Left lobe of liver (tissue), 2 donors: ENCODE results near the gene TMEM242. TPM values are rescaled to one million over a fixed set of nuclear protein-coding genes. Genes with fewer than 3 reads are reported as not detected.

Source experiments
- ATAC-seq: fragments of 200-7000 bp; cut with Tn5 transposase; one replicate; pipeline ENCODE4 v1.9.1; 2020; ENCODE audit warnings: mild to moderate bottlenecking, moderate library complexity
- DNase-seq: peaks from one replicate; pipeline ENCODE4 v3.0.0-alpha.2; 2020; ENCODE audit warnings: low spot score
- total RNA-seq: library from RNA; stranded (reverse); gene quantifications from one replicate; pipeline ENCODE4 v1.2.1, GENCODE V29; 2021
- donor health status: DM: no; HTN: no; CAD: no; lungs with moderate emphysema.
- donor health status: DM: no; HTN: yes; CAD: no.

TMEM242 gene
- total RNA-seq, 1 donor from 2014 or later, result 6.8 TPM

DNA sequence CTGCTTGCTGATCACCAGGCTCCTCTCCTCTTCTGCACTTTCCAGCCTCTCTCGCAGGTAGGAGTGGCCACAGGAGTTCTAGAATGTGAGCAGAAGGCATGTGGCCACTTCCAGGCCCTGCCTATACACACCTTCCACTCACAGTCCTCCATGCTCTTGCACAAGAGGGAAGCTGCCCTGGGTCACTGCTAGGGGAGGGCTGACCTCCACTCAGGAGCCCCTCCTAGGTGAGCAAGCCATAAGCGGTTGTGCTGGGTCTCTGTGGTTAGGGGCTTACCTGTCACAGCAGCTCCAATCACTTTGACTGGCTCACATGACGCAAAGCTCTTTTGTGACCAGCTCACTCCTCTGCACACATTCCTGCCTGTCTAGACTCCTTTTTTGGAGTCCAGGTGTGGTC is 68.2 kb downstream of the TMEM242 start:
- no peak for ATAC-seq
- DNase-seq, result no peak

GRCh38 chr6:157254538-157254937 is 68.8 kb downstream of the TMEM242 start:
- no peak for ATAC-seq
- DNase-seq, result no peak

- DNase-seq (no peak), ATAC-seq (no peak)
Observed at GRCh38 chr6:157253699-157254098, 69.6 kb downstream of the TMEM242 start.

- DNase-seq (no peak), ATAC-seq (no peak)
Observed at GRCh38 chr6:157253017-157253416, 70.3 kb downstream of the TMEM242 start.

DNA sequence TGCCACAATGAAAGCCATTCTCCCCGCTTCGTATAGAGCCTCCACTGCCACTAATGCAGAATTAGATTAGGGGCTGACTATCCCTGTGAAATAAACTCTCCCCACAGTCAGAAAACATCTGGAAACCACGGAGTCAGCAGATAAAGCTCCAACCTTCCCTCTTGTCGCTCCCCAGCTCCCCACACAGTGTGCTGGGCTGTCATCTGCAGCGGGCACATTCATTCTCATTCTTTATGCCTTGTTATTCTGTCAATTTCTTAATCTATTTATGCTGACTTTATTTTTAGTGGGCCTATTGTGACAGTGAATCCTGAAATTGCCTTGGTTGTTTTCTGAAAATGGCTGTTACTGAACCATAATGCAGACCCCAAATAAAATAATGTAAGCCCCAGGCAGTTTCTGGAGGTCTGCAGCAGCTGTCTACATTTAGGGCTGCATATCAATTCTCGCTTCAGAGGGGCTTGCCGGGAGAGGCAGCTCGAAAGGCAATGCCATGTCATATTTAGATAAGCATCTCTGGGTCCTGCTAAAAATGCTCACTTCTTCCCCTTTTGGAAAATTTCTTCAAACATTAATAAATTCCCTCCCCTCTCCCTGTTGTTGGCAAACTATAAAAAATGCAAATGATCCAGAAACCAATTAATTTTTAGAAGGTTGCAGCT is 71.6 kb downstream of the TMEM242 start:
- DNase-seq (no peak), ATAC-seq (no peak)

DNA sequence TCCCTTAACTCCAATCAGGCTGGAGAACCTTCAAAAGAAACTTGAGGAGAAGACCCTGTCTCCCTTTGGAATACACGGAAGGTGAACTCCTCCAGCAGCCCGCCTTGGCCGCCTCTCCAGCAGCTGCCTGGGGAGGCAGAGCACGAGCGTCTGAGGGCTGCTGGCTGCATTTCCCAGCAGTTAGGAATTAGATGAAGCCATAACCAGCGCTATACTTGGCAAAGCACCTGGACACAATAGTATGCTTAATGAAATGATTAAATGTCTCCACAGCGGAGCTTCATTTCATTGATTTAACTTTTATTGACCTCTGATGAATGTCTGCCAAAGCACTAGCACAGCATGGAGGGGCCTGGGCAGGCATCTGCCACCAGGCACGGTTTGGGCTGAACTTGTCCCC is 73.5 kb downstream of the TMEM242 start:
- DNase-seq (no peak), ATAC-seq (no peak)

DNA sequence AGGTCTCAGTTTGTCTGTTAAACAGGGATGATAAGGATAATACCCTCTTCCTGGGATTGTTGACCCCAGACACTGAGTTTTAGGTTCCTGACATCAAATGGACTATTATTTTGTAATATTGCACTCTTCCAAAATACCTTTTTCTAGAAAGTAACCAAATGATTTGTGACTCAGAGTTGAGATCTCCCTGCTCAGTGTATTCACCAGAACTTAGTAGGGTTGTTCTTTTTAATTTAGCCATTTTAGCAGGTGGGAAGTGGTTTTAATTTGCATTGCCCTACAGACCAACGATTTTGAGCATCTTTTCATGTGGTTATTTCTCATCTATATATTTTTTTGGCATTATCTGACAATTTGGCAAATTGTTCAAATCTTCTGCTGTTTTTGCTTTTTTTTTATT is 75.1 kb downstream of the TMEM242 start:
- ATAC-seq, result no peak

DNA sequence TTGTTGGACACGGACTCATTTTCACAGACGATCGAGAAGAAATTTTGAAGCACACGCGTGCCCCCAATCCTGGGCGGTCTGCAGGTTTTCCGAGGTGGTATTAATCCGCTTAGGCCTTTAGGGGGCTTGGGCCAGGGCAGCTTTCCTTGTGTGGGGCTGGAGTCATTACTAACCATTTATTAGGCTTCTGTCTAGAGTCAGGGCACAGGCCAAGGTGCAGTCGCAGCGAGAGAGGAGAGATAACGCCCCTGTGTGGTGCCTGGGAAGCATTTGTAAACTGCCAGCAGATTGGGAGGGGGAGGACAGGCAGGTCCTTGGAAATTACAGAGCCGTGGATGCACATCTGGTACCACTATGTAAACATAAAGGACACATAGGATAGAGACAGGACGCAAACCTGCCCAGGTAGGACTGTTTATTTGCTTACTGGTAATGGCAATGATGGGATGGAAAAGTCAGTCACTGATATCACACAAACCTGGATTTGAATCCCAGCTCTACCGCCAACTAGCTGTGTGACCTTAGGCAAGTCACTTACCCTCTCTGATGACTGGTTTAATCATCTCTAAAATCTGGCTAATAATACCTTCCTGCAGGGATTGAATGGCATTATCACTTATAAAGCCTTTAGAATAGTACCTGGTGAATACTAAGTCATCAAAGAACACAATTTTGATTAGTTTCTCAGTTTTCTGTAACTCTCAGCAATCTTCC is 76.4 kb downstream of the TMEM242 start:
- ATAC-seq (no peak), DNase-seq (no peak)

More for the DNA sequence above, 75.1 kb downstream of the TMEM242 start:
- no peak for DNase-seq

DNA sequence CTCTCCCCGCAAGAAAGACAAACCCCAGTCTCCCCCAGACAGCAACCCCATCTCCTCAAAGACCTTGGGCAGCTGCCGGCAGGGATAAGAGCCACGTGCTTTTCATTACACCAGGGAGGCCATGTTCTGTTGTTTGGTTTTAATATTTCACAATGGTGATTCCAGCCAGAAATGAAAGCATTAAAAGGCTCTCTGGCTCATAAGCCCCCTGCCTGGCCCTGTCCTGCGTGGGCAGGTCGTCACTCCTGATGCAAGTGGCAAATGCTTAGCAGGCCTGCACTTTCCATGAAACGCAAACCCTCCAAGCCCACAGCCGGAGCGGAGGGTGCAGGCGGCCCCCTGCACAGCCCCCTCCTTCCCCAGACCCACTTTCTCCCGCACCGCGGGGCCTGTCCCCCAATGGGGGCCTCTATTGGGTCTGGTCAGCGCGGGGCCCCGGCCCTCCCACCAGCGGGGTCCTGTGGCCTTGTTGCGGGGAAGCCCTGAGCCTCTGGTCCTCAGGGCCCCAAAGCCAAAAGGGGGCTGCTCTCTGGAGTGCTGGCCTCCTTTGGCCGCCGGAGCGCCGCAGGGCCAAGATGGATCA is 77.2 kb downstream of the TMEM242 start:
- ATAC-seq (no peak), DNase-seq (no peak)

DNA sequence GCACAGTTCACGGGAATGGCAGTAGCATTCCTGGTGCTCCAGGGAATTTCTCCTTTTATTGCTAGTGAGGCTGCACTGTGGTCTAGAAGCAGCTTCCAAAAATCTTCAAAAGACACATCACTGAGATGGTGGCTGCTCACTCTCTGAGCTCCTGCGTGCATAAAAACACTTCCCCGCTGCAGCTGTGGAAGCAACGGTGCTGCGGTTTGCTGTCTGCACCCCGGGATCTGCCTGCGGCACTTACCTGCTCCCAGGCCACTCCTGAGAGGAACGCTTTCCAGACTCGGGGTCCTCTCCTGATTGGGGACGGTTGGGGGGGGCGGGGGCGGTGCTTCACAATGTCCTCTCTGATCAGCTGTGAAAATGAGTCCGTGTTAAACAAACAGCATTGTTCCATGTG is 77.9 kb downstream of the TMEM242 start:
- DNase-seq, result no peak
- no peak for ATAC-seq

GRCh38 chr6:157244780-157245179 is 78.5 kb downstream of the TMEM242 start:
- ATAC-seq, result no peak

GRCh38 chr6:157244175-157244574 is 79.1 kb downstream of the TMEM242 start:
- ATAC-seq, result no peak
- no peak for DNase-seq

More at GRCh38 chr6:157244780-157245179, 78.5 kb downstream of the TMEM242 start:
- no peak for DNase-seq

DNA sequence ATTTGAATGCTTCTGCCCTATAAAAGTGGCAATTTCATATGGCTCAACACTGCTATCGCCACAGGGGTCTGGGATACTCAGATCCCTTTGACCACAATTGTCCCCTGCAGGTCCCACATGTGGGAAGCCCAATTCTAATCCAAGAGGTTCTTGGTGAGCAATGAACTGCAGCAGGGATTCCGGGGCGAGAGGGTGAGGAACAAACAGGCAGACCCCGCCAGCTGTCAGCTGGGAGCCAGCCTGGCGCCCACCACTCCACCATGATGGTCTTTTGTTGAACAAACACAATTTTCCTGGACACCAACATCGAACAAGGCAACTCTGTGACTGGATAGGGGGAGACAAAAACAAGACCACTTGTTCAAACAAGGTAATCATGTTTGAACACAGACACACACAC is 80.5 kb downstream of the TMEM242 start:
- no peak for ATAC-seq

GRCh38 chr6:157240960-157241311 is 82.4 kb downstream of the TMEM242 start:
- ATAC-seq, result no peak

More for the DNA sequence above, 80.5 kb downstream of the TMEM242 start:
- DNase-seq, result no peak

DNA sequence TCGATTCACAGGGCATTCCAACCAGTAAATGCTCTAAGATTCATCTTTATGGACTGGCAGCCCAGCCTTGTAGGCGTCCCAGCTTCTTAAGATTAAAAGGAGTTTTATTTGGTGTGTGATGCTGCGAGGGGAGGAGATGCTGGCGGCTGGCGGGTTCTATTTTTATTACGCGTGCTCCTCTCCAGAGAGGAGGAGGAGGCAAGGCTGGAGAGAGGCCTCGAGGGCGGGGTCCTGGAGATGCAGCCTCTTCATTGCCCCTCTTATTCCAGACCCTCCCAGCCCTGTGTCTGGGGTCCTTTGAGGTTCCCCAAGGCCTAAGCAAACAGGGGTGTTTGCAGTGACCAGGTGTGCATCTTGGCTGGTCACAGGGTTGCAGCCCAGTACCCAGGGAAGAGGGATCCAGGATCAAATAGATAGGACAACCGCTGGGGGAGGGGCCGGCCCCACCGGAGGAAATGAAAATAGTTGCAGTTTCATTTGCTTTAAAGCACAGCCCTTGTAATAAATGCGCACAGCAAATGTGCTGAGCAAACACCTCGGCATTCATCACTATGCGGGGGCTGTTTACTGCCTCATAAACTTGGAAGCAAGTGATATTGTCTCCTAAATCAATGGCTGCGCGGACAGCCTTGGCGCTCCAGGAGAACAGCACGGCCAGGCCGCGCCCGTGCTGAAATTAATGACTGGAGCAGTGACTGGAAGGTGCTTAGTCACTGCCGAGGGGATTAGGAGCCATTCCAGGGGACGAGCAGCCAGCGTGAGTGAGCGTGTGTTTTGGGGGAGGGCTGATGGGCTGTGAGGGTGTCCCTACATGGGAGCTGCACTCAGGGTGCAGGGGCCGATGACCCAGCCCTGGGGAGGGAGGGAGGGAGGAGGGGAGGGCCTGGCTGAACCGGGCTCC is 83.0 kb downstream of the TMEM242 start:
- DNase-seq (no peak), ATAC-seq (peak; percentile 18)

More at GRCh38 chr6:157240960-157241311, 82.4 kb downstream of the TMEM242 start:
- DNase-seq, result no peak

DNA sequence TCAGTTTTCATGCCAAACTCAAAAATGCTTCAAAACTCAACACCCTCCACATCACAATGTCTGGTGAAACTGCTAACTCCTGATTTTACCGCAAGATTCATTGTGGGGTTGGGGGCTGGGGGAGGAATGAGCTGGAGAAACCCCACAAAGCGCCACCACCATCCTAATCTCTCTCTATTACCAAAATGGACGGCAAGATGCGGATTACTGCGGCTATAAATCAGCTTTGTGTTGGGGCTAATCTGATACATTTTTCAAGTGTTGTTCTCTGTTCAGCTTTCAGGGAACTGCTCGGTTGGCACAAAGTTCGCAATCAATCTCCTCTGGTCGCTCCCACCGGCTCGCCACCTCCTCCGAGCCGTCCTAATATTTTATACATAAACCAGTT is 83.7 kb downstream of the TMEM242 start:
- DNase-seq (no peak), ATAC-seq (no peak)

Other genes with a start within 250 kb of the TMEM242 start
- gene ZDHHC14, start 57.7 kb upstream of the TMEM242 start, total RNA-seq, result 13.7 TPM